H1 (cell line): Measurements from ENCODE around the gene HDAC9. TPM values are rescaled to one million over a fixed set of nuclear protein-coding genes. Genes with fewer than 3 reads are reported as not detected.

Experiments
- CTCF ChIA-PET: fragments of 300-600 bp; sonication (Branson Sonifier 250); formaldehyde crosslinking; loops from one replicate; lab custom pipeline; 2021; ENCODE audit not compliant: partially characterized antibody; lab: Charles Lee
- POLR2A ChIA-PET: fragments of 300-600 bp; sonication (Branson Sonifier 250); formaldehyde crosslinking; loops from one replicate; lab custom pipeline; 2021; ENCODE audit warnings: inconsistent platforms; ENCODE audit not compliant: partially characterized antibody; lab: Charles Lee
- DNase-seq, 2 experiments: peaks; one replicate each; pipeline versions ENCODE4 v3.0.0 to v3.0.0-alpha.2; 2010 to 2022; ENCODE audit warnings: low spot score in 2 of 2, low read depth in 1 of 2, mixed read lengths in 1 of 2
- FAIRE-seq: peaks from 2 replicates; lab custom pipeline; 2011; peaks lifted over from hg19 to GRCh38; lab: Jason Lieb, UNC
- H2AFZ ChIP-seq: 2 replicates; pipeline ENCODE4 v1.8.1; 2012; ENCODE audit warnings: low read length, inconsistent platforms
- H2AK5ac ChIP-seq: 2 replicates; pipeline ENCODE4 v1.6.1; 2013; ENCODE audit warnings: low read depth, low read length
- H2BK120ac ChIP-seq: replicated peaks from 2 replicates; pipeline ENCODE3; 2013; ENCODE audit warnings: low read depth, low read length, inconsistent platforms
- H2BK12ac ChIP-seq: 2 replicates; pipeline ENCODE4 v1.6.1; 2013; ENCODE audit warnings: low read depth, low read length
- H2BK15ac ChIP-seq: 2 replicates; pipeline ENCODE4 v1.6.1; 2013; ENCODE audit warnings: low read length
- H2BK20ac ChIP-seq: 2 replicates; pipeline ENCODE4 v1.6.1; 2013; ENCODE audit warnings: low read length
- H2BK5ac ChIP-seq: 2 replicates; pipeline ENCODE4 v1.6.1; 2013; ENCODE audit warnings: low read depth, low read length
- H3K14ac ChIP-seq: 2 replicates; pipeline ENCODE4 v1.6.1; 2013; ENCODE audit warnings: inconsistent platforms; ENCODE audit not compliant: insufficient read length
- H3K18ac ChIP-seq: 2 replicates; pipeline ENCODE4 v1.6.1; 2013; ENCODE audit warnings: low read length; ENCODE audit errors: extremely low read depth
- H3K23ac ChIP-seq: 2 replicates; pipeline ENCODE4 v1.6.1; 2013; ENCODE audit warnings: inconsistent platforms; ENCODE audit not compliant: insufficient read length
- H3K23me2 ChIP-seq: 2 replicates; pipeline ENCODE4 v1.6.1; 2013; ENCODE audit warnings: low read depth, low read length
- H3K27ac ChIP-seq: 2 replicates; pipeline ENCODE4 v1.6.1; 2011; ENCODE audit warnings: low read depth, low read length, inconsistent platforms
- H3K27me3 ChIP-seq, 4 experiments: replicated peaks in 1 of 4; 1 replicate in 1 of 4; 2 replicates in 3 of 4; pipeline versions ENCODE4 v1.6.1 to v1.8.1; 2011 to 2013; ENCODE audit warnings: low read length in 3 of 4, mild to moderate bottlenecking in 3 of 4, inconsistent platforms in 2 of 4, mixed read lengths in 2 of 4, moderate library complexity in 1 of 4; ENCODE audit not compliant: control insufficient read depth in 3 of 4, insufficient read depth in 3 of 4; ENCODE audit errors: extremely low read depth in 1 of 4
- H3K36me3 ChIP-seq, 4 experiments: 2 replicates each; pipeline versions ENCODE4 v1.6.1 to v1.8.1; 2011 to 2013; ENCODE audit warnings: mild to moderate bottlenecking in 4 of 4, low read length in 3 of 4, moderate library complexity in 2 of 4, control low read depth in 1 of 4, inconsistent platforms in 1 of 4; ENCODE audit not compliant: insufficient read depth in 4 of 4, control insufficient read depth in 2 of 4
- H3K4ac ChIP-seq: replicated peaks from 2 replicates; pipeline ENCODE3; 2013; ENCODE audit warnings: low read length, low read depth, mixed read lengths, inconsistent platforms; ENCODE audit not compliant: insufficient read length
- H3K4me1 ChIP-seq, 4 experiments: replicated peaks in 1 of 4; 1 replicate in 1 of 4; 2 replicates in 3 of 4; pipeline versions ENCODE4 v1.6.1 to v1.8.1; 2011 to 2013; ENCODE audit warnings: low read length in 3 of 4, inconsistent platforms in 2 of 4, mixed read lengths in 1 of 4; ENCODE audit not compliant: insufficient read depth in 4 of 4, control insufficient read depth in 3 of 4
- H3K4me2 ChIP-seq, 2 experiments: 2 replicates each; pipeline versions ENCODE4 v1.6.1 to v1.8.1; 2011 to 2013; ENCODE audit warnings: low read depth in 2 of 2, low read length in 2 of 2, control low read depth in 1 of 2, inconsistent platforms in 1 of 2, mild to moderate bottlenecking in 1 of 2; ENCODE audit not compliant: insufficient read depth in 1 of 2
- H3K4me3 ChIP-seq, 4 experiments: fragments of 200-600, 300-600 bp in 1 of 4; sonication (generic), shearing (Covaris generic), sonication (Bioruptor Twin) in 1 of 4; 2 replicates each; pipeline versions ENCODE4 v1.5.1 to v1.8.1; 2011 to 2016; ENCODE audit warnings: low read length in 4 of 4, low read depth in 3 of 4, control low read depth in 2 of 4, inconsistent platforms in 2 of 4, mild to moderate bottlenecking in 2 of 4, mixed read lengths in 1 of 4, moderate library complexity in 1 of 4; ENCODE audit not compliant: insufficient read depth in 2 of 4; ENCODE audit errors: extremely low read depth in 1 of 4
- H3K56ac ChIP-seq: replicated peaks from 2 replicates; pipeline ENCODE3; 2013; ENCODE audit warnings: low read depth, mild to moderate bottlenecking, mixed read lengths, low read length, inconsistent platforms; ENCODE audit not compliant: insufficient read length
- H3K79me1 ChIP-seq: 2 replicates; pipeline ENCODE4 v1.6.1; 2013; ENCODE audit warnings: low read depth, low read length, control low read depth
- H3K79me2 ChIP-seq, 2 experiments: 2 replicates each; pipeline versions ENCODE4 v1.6.1 to v1.8.1; 2012 to 2013; ENCODE audit warnings: low read length in 2 of 2, mild to moderate bottlenecking in 2 of 2, inconsistent platforms in 1 of 2; ENCODE audit not compliant: insufficient read depth in 2 of 2, control insufficient read depth in 1 of 2
- H3K9ac ChIP-seq, 4 experiments: replicated peaks in 1 of 4; 1 replicate in 1 of 4; 2 replicates in 3 of 4; pipeline versions ENCODE4 v1.6.1 to v1.8.1; 2011 to 2013; ENCODE audit warnings: low read depth in 3 of 4, low read length in 3 of 4, control low read depth in 2 of 4, mild to moderate bottlenecking in 2 of 4, moderate library complexity in 2 of 4, inconsistent platforms in 1 of 4; ENCODE audit errors: extremely low read depth in 1 of 4
- H3K9me3 ChIP-seq, 2 experiments: 2 replicates each; pipeline versions ENCODE4 v1.6.1 to v1.8.1; 2012 to 2013; ENCODE audit warnings: mild to moderate bottlenecking in 2 of 2, moderate library complexity in 2 of 2, control low read depth in 1 of 2, inconsistent platforms in 1 of 2, low read depth in 1 of 2, low read length in 1 of 2, mixed read lengths in 1 of 2; ENCODE audit not compliant: insufficient read depth in 2 of 2
- H4K20me1 ChIP-seq, 2 experiments: replicated peaks in 1 of 2; 2 replicates each; pipeline versions ENCODE3 to v1.8.1; 2011 to 2013; ENCODE audit warnings: inconsistent platforms in 2 of 2, low read length in 2 of 2, mild to moderate bottlenecking in 1 of 2; ENCODE audit not compliant: insufficient read depth in 2 of 2, control insufficient read depth in 1 of 2
- H4K5ac ChIP-seq: 2 replicates; pipeline ENCODE4 v1.6.1; 2013; ENCODE audit warnings: low read length, low read depth, mixed read lengths, inconsistent platforms; ENCODE audit not compliant: insufficient read length
- H4K8ac ChIP-seq: 2 replicates; pipeline ENCODE4 v1.8.0; 2013; ENCODE audit warnings: mild to moderate bottlenecking, moderate library complexity, low read length, inconsistent platforms; ENCODE audit not compliant: insufficient read depth; ENCODE audit errors: extremely low read depth
- H4K91ac ChIP-seq: replicated peaks from 2 replicates; pipeline ENCODE3; 2013; ENCODE audit warnings: low read length, mixed read lengths, inconsistent platforms; ENCODE audit not compliant: insufficient read length
- BCL11A ChIP-seq, 2 experiments: IDR thresholded peaks; one replicate each; pipeline ENCODE4 v1.6.1; 2011; ENCODE audit warnings: low read depth in 2 of 2, low read length in 2 of 2, mild to moderate bottlenecking in 2 of 2
- GABPA ChIP-seq: IDR thresholded peaks from 2 replicates; pipeline ENCODE4 v1.6.1; 2011; ENCODE audit warnings: mild to moderate bottlenecking, low read length, moderate library complexity, borderline replicate concordance; ENCODE audit not compliant: insufficient read depth
- HDAC6 ChIP-seq: IDR thresholded peaks from one replicate; pipeline ENCODE4 v1.7.1; 2012; ENCODE audit warnings: low read depth, mild to moderate bottlenecking, inconsistent platforms, low read length, moderate library complexity
- JUND ChIP-seq: IDR thresholded peaks from 2 replicates; pipeline ENCODE4 v1.6.1; 2011; ENCODE audit warnings: mild to moderate bottlenecking, improper control_type of control experiment, low read length
- TAF1 ChIP-seq: IDR thresholded peaks from 2 replicates; pipeline ENCODE4 v1.6.1; 2011; ENCODE audit warnings: mild to moderate bottlenecking, low read depth, low read length
- TCF12 ChIP-seq: IDR thresholded peaks from 2 replicates; pipeline ENCODE4 v1.6.1; 2011; ENCODE audit warnings: low read depth, mild to moderate bottlenecking, low read length
- TEAD4 ChIP-seq: IDR thresholded peaks from 2 replicates; pipeline ENCODE4 v1.6.1; 2012; ENCODE audit warnings: low read depth, low read length, inconsistent platforms, mixed read lengths
- ZNF274 ChIP-seq: IDR thresholded peaks from 2 replicates; pipeline ENCODE4 v1.7.0; 2012; ENCODE audit warnings: low read length, borderline replicate concordance; ENCODE audit errors: extremely low read depth
- WGBS, 2 experiments: shearing (Covaris generic) in 1 of 2; methylation state at CpG; one replicate each; pipeline versions ENCODE4 v1.1.6 to v1.1.7; 2013 to 2015; ENCODE audit warnings: low lambda C conversion rate in 2 of 2, mixed read lengths in 2 of 2, inconsistent platforms in 1 of 2, low coverage in 1 of 2, missing lambda C conversion rate in 1 of 2; ENCODE audit not compliant: insufficient replicate concordance in 2 of 2, insufficient coverage in 1 of 2, insufficient read length in 1 of 2; ENCODE audit errors: extremely low coverage in 1 of 2, missing lambda C conversion rate in 1 of 2; 5-methylcytosine and 5-hydroxymethylcytosine counted together
- polyA plus RNA-seq, 7 experiments: library from polyadenylated mRNA; depleted of rRNA in 3 of 7; stranded (reverse) in 5 of 7; unstranded in 2 of 7; fragments of >200 nt in 5 of 7; fragments of 200-250 nt in 2 of 7; gene quantifications; 1 replicate in 5 of 7; 2 replicates in 1 of 7; 4 replicates in 1 of 7; pipeline versions ENCODE4 v1.2.1 to v1.2.3, GENCODE V29; 2011 to 2013; ENCODE audit warnings: missing spikeins in 2 of 7, mixed read lengths in 2 of 7
- total RNA-seq: library from RNA; stranded (reverse); fragmentation: NEBNext Ultra II Directional; extraction: Animal tissue kit (Norgen Biotek cat#: 25700); gene quantifications from 2 replicates; pipeline ENCODE4 v1.2.1, GENCODE V29; 2021

Gene HDAC9
- total and polyA plus RNA-seq, 2 of the 8 experiments (the other 6 are each of a cell fraction or from before 2014, with no cell fraction given): 9.5 to 13.1 TPM

- no peak overlapping the region for H2BK15ac ChIP-seq
- no peaks in the 10 kb centered on the region for H3K79me2 ChIP-seq
- no peak overlapping the region for H3K4ac ChIP-seq
- no peaks in the 10 kb centered on the region for H3K79me1 ChIP-seq
- no peak overlapping the region for H3K9ac ChIP-seq
- no peak overlapping the region for H2AK5ac ChIP-seq
- H3K14ac ChIP-seq: no peak overlapping the region
- TF ChIP-seq TAF1 (no peak), TEAD4 (no peak), HDAC6 (no peak), BCL11A (IDR thresholded peaks at IDR 0.05; ENCODE audit: low read depth in 2 of 2, low read length in 2 of 2) (no peak), GABPA (no peak), JUND (no peak), TCF12 (no peak), ZNF274 (no peak)
- no peak overlapping the region for H3K18ac ChIP-seq
- H3K56ac ChIP-seq: no peak overlapping the region
- H3K9me3 ChIP-seq: no peaks in the 10 kb centered on the region
- no peak overlapping the region for H2BK12ac ChIP-seq
- no peak overlapping the region for H4K5ac ChIP-seq
- no peak overlapping the region for H2AFZ ChIP-seq
- no peaks in the 10 kb centered on the region; the same call in 1 of the 2 replicates for H3K23me2 ChIP-seq
- POLR2A ChIA-PET: no interaction called here
- no peak overlapping the region for H3K4me2 ChIP-seq
- no peak overlapping the region for H2BK5ac ChIP-seq
- FAIRE-seq (no peak), DNase-seq (no peak)
- no peaks in the 10 kb centered on the region for H3K4me1 ChIP-seq
- no peak overlapping the region for H2BK20ac ChIP-seq
- no peak overlapping the region for H2BK120ac ChIP-seq
- H3K27ac ChIP-seq: no peak overlapping the region
- H3K27me3 ChIP-seq: no peaks in the 10 kb centered on the region
- H3K23ac ChIP-seq: no peak overlapping the region
- no peaks in the 10 kb centered on the region for H4K20me1 ChIP-seq
- CTCF ChIA-PET: interaction anchor here (0.5 to 1.2 kb wide), 2 partner anchors 165 to 372 kb away, joined by 3 read pairs; no protein-coding TSS in a partner anchor
- no peak overlapping the region for H3K4me3 ChIP-seq
- no peaks in the 10 kb centered on the region for H3K36me3 ChIP-seq
- no peak overlapping the region for H4K91ac ChIP-seq
- no peak overlapping the region for H4K8ac ChIP-seq
- WGBS, 2 experiments: 81% methylated on average over 6 of the region's 6 CpGs; no CpG with 5 or more reads in 1 of the 2 experiments
Observed at GRCh38 chr7:18698258-18698734, 202.7 kb downstream of the HDAC9 start.
